Mucosa of descending colon (tissue), 3 donors: ENCODE results near the gene VSIG2. TPM values are rescaled to one million over a fixed set of nuclear protein-coding genes. Genes with fewer than 3 reads are reported as not detected.
"Not testable (repeated sequence)": the region's sequence is repeated elsewhere in the genome, so short reads cannot be mapped to it uniquely, and the experiment has no call there.

Source experiments
- ATAC-seq: fragments of 200-7000 bp; cut with Tn5 transposase; one replicate; pipeline ENCODE4 v1.9.1; 2020; ENCODE audit warnings: mild to moderate bottlenecking, moderate library complexity
- DNase-seq, 3 donors: peaks; one replicate each; pipeline ENCODE4 v3.0.0-alpha.2; 2020
- H3K36me3 ChIP-seq: fragments of 200-600 bp; one replicate; pipeline ENCODE4 v1.8.0; 2021; ENCODE audit warnings: low read depth, mild to moderate bottlenecking
- H3K4me1 ChIP-seq: fragments of 200-600 bp; one replicate; pipeline ENCODE4 v1.8.0; 2021; ENCODE audit warnings: low read depth, mild to moderate bottlenecking
- H3K4me3 ChIP-seq: fragments of 200-600 bp; one replicate; pipeline ENCODE4 v1.8.0; 2021; ENCODE audit warnings: mild to moderate bottlenecking
- H3K9me3 ChIP-seq: fragments of 200-600 bp; one replicate; pipeline ENCODE4 v1.8.0; 2021; ENCODE audit warnings: mild to moderate bottlenecking
- CTCF ChIP-seq: fragments of 200-600 bp; IDR thresholded peaks from one replicate; pipeline ENCODE4 v1.8.0; 2022; ENCODE audit warnings: antibody characterized with exemption, mild to moderate bottlenecking
- intact Hi-C, 2 donors: fragments of 100-400 bp; cut with DNase I in 1 of 2; cut with micrococcal nuclease in 1 of 2; formaldehyde crosslinking; loops; one replicate each; pipeline versions ENCODE4 v1.11.0 to v1.11.1; 2022; cut with DNase I, micrococcal nuclease
- total RNA-seq, 3 donors: library from RNA; stranded (reverse); fragmentation: NEBNext Ultra II Directional in 2 of 3; extraction: Animal tissue kit (Norgen Biotek cat#: 25700) in 2 of 3; gene quantifications; one replicate each; pipeline versions ENCODE4 v1.2.1 to v1.2.4, GENCODE V29; 2021 to 2023
- donor health status: DM: no; HTN: no; CAD: no; lungs with moderate emphysema.
- donor health status: DM: no; HTN: no; CAD: no.
- donor health status: DM: no; HTN: yes; CAD: no.

Gene VSIG2
- total RNA-seq, 3 donors from 2014 or later: 78.6 to 268 (median 126) TPM

GRCh38 chr11:124784051-124784450 is 32.0 kb upstream of the VSIG2 start:
- DNase-seq (no peak), ATAC-seq (no peak)
- Histone ChIP-seq H3K4me3 (no peak overlapping the region), H3K9me3 (no peaks in the 10 kb centered on the region), H3K36me3 (no peaks in the 10 kb centered on the region), H3K4me1 (no peaks in the 10 kb centered on the region)
- TF ChIP-seq CTCF: no peak
- intact Hi-C loops: no loop called here

- Histone ChIP-seq H3K4me1 (no peaks in the 10 kb centered on the region), H3K9me3 (no peaks in the 10 kb centered on the region), H3K36me3 (no peaks in the 10 kb centered on the region), H3K4me3 (no peak overlapping the region)
- no peak for ATAC-seq
- intact Hi-C loops: no loop called here
- TF ChIP-seq CTCF: no peak
- no peak for DNase-seq
Observed at GRCh38 chr11:124783002-124783401, 30.9 kb upstream of the VSIG2 start.

GRCh38 chr11:124779568-124779967 is 27.5 kb upstream of the VSIG2 start:
- no peak for ATAC-seq
- no peak for TF ChIP-seq CTCF
- intact Hi-C loops: no loop called here

GRCh38 chr11:124778281-124778680 is 26.2 kb upstream of the VSIG2 start:
- Histone ChIP-seq H3K4me3 (no peak overlapping the region), H3K4me1 (no peaks in the 10 kb centered on the region), H3K9me3 (no peaks in the 10 kb centered on the region), H3K36me3 (no peaks in the 10 kb centered on the region)
- TF ChIP-seq CTCF: no peak
- ATAC-seq (peak; percentile 46), DNase-seq (no peak)
- intact Hi-C loops: no loop called here

More at GRCh38 chr11:124779568-124779967, 27.5 kb upstream of the VSIG2 start:
- Histone ChIP-seq H3K9me3 (no peaks in the 10 kb centered on the region), H3K4me1 (no peaks in the 10 kb centered on the region), H3K36me3 (no peaks in the 10 kb centered on the region), H3K4me3 (no peak overlapping the region)
- DNase-seq: no peak

GRCh38 chr11:124776865-124777645 is 25.0 kb upstream of the VSIG2 start:
- ATAC-seq (no peak), DNase-seq (no peak)
- Histone ChIP-seq H3K4me3 (no peak overlapping the region), H3K9me3 (no peaks in the 10 kb centered on the region), H3K36me3 (no peaks in the 10 kb centered on the region), H3K4me1 (no peaks in the 10 kb centered on the region)
- TF ChIP-seq CTCF: no peak
- intact Hi-C loops: no loop called here

GRCh38 chr11:124770959-124771358 is 18.9 kb upstream of the VSIG2 start:
- H3K36me3 ChIP-seq, H3K4me3 ChIP-seq, ATAC-seq, H3K9me3 ChIP-seq, H3K4me1 ChIP-seq, DNase-seq, intact Hi-C loops: not testable (repeated sequence)
